A673 (cell line): Measurements from ENCODE around the gene MAP3K19. TPM values are rescaled to one million over a fixed set of nuclear protein-coding genes. Genes with fewer than 3 reads are reported as not detected.
"Not testable (repeated sequence)": the region's sequence is repeated elsewhere in the genome, so short reads cannot be mapped to it uniquely, and the experiment has no call there.

Experiments
- BruUV-seq: library from RNA; stranded (reverse); fragments of 400-500 nt; replicated peaks from 2 replicates; lab custom pipeline; 2021; lab: Mats Ljungman, UMichigan
- CTCF ChIA-PET: fragments of 300-600 bp; sonication (Branson Sonifier 250); formaldehyde crosslinking; loops from one replicate; lab custom pipeline; 2022; ENCODE audit warnings: antibody characterized with exemption; lab: Charles Lee
- POLR2A ChIA-PET: fragments of 300-600 bp; sonication (Branson Sonifier 250); formaldehyde crosslinking; loops from one replicate; lab custom pipeline; 2022; ENCODE audit warnings: antibody characterized with exemption; ENCODE audit not compliant: low non-redundant PET; lab: Charles Lee
- DNase-seq: peaks from one replicate; pipeline ENCODE4 v3.0.0-alpha.2; 2015; ENCODE audit warnings: low spot score
- H3K27ac ChIP-seq: fragments of 200-600 bp; sonication (generic); 2 replicates; pipeline ENCODE4 v1.5.1; 2016; ENCODE audit warnings: mixed run types, low read depth, mild to moderate bottlenecking, mixed read lengths, antibody characterized with exemption, low read length; ENCODE audit not compliant: poor library complexity, severe bottlenecking
- H3K27me3 ChIP-seq: fragments of 200-600 bp; sonication (generic); replicated peaks from 2 replicates; pipeline ENCODE4 v1.6.1; 2017; ENCODE audit warnings: mixed run types, low read depth, mild to moderate bottlenecking, mixed read lengths, antibody characterized with exemption, low read length; ENCODE audit not compliant: insufficient read depth, poor library complexity
- H3K36me3 ChIP-seq: fragments of 200-600 bp; sonication (generic); 2 replicates; pipeline ENCODE4 v1.6.1; 2016; ENCODE audit warnings: mixed run types, mild to moderate bottlenecking, mixed read lengths, antibody characterized with exemption, low read length; ENCODE audit not compliant: insufficient read depth, poor library complexity, severe bottlenecking
- H3K4me1 ChIP-seq: fragments of 200-600 bp; sonication (generic); 2 replicates; pipeline ENCODE4 v1.6.1; 2017; ENCODE audit warnings: mixed run types, mild to moderate bottlenecking, mixed read lengths, antibody characterized with exemption, low read length; ENCODE audit not compliant: insufficient read depth, poor library complexity, severe bottlenecking
- H3K4me3 ChIP-seq: fragments of 200-600 bp; sonication (generic); 2 replicates; pipeline ENCODE4 v1.5.1; 2016; ENCODE audit warnings: low read depth, mixed run types, mild to moderate bottlenecking, mixed read lengths, low read length; ENCODE audit not compliant: poor library complexity, severe bottlenecking
- H3K9me3 ChIP-seq: fragments of 200-600 bp; sonication (generic); 2 replicates; pipeline ENCODE4 v1.6.1; 2016; ENCODE audit warnings: mixed run types, low read depth, mild to moderate bottlenecking, mixed read lengths, antibody characterized with exemption, low read length; ENCODE audit not compliant: poor library complexity, severe bottlenecking
- CTCF ChIP-seq: fragments of 300-800, 200-600 bp; sonication (generic); conservative IDR thresholded peaks from 2 replicates; pipeline ENCODE4 v1.5.1; 2017; ENCODE audit warnings: low read depth, mild to moderate bottlenecking, antibody characterized with exemption, low read length, moderate library complexity, mixed read lengths
- EZH2 ChIP-seq: fragments of 200-600 bp; sonication (generic); IDR thresholded peaks from 2 replicates; pipeline ENCODE4 v1.6.1; 2017; ENCODE audit warnings: borderline replicate concordance, low read depth, mild to moderate bottlenecking, mixed read lengths, antibody characterized with exemption, low read length; ENCODE audit not compliant: poor library complexity, severe bottlenecking
- intact Hi-C: fragments of 100-400 bp; cut with micrococcal nuclease; formaldehyde crosslinking; loops from one replicate; pipeline ENCODE4 v1.10.0; 2022; ENCODE audit not compliant: unreplicated experiment
- total RNA-seq: library from RNA; stranded (reverse); gene quantifications from 2 replicates; pipeline ENCODE4 v1.2.3, GENCODE V29; 2021

The MAP3K19 gene
- total RNA-seq, 1 experiment from 2014 or later: not detected

GRCh38 chr2:135091681-135092080, 44.4 kb upstream of the MAP3K19 start:
- H3K27me3 ChIP-seq: no peaks in the 10 kb centered on the region
- no peak overlapping the region for H3K27ac ChIP-seq
- no peak for TF ChIP-seq CTCF
- no peak for TF ChIP-seq EZH2
- H3K36me3 ChIP-seq: peaks cover 5% of the 10 kb centered on the region
- H3K9me3 ChIP-seq: no peaks in the 10 kb centered on the region
- ChIA-PET POLR2A (no interaction called here), CTCF (no interaction called here)
- no peaks in the 10 kb centered on the region for H3K4me1 ChIP-seq
- BruUV-seq: no TSS peak
- no peak overlapping the region for H3K4me3 ChIP-seq
- DNase-seq: no peak
- intact Hi-C loops: no loop called here

DNA sequence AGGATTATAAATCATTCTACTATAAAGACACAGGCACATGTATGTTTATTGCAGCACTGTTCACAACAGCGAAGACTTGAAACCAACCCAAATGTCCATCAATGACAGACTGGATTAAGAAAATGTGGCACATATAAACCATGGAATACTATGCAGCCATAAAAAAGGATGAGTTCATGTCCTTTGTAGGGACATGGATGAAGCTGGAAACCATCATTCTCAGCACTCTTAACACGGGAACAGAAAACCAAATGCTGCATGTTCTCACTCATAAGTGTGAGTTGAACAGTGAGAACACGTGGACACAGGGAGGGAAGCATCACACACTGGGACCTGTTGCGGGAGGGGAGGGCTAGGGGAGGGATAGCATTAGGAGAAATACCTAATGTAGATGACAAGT, 42.4 kb upstream of the MAP3K19 start:
- H3K36me3 ChIP-seq, DNase-seq, CTCF ChIA-PET, H3K4me1 ChIP-seq, H3K27me3 ChIP-seq, intact Hi-C loops, POLR2A ChIA-PET, H3K4me3 ChIP-seq, H3K9me3 ChIP-seq, H3K27ac ChIP-seq, BruUV-seq: not testable (repeated sequence)

DNA sequence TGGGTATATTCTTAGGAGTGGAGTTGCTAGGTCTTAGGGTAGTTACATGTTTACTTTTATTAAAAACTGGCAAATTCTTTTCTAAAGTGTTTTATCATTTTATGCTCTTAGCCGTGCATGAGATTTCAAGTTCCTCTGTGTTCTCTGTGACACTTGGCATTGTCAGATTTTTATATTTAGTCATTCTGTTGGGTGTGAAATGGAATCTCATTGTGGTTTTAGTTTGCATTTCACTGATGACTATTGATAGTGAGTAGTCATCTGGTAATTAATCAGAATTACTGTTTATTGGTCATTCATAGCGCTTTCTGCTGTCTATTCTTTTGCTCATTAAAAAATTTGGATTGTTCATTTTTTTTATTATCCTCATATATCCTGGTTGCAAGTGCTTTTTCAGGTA, 39.0 kb upstream of the MAP3K19 start:
- no peak overlapping the region for H3K4me3 ChIP-seq
- no peak overlapping the region for H3K27ac ChIP-seq
- intact Hi-C loops: no loop called here
- CTCF ChIA-PET: no interaction called here
- no peak for DNase-seq
- BruUV-seq: no TSS peak
- H3K27me3 ChIP-seq: no peaks in the 10 kb centered on the region
- no peaks in the 10 kb centered on the region for H3K9me3 ChIP-seq
- POLR2A ChIA-PET: no interaction called here
- TF ChIP-seq CTCF (no peak), EZH2 (no peak)
- H3K36me3 ChIP-seq: peaks cover 3% of the 10 kb centered on the region
- no peaks in the 10 kb centered on the region for H3K4me1 ChIP-seq

- H3K4me3 ChIP-seq: no peak overlapping the region
- ChIA-PET CTCF (no interaction called here), POLR2A (no interaction called here)
- H3K27ac ChIP-seq: no peak overlapping the region
- H3K4me1 ChIP-seq: no peaks in the 10 kb centered on the region
- intact Hi-C loops: no loop called here
- no peaks in the 10 kb centered on the region for H3K27me3 ChIP-seq
- no peak for TF ChIP-seq EZH2
- no peak for TF ChIP-seq CTCF
- BruUV-seq: no TSS peak
- DNase-seq: no peak
- peaks cover 2% of the 10 kb centered on the region for H3K9me3 ChIP-seq
- H3K36me3 ChIP-seq: peaks cover 3% of the 10 kb centered on the region
Observed at GRCh38 chr2:135078417-135078816, 31.2 kb upstream of the MAP3K19 start.
